Progenitor cell of endocrine pancreas (in vitro differentiated cells): Measurements from ENCODE around the gene RAB14. TPM values are rescaled to one million over a fixed set of nuclear protein-coding genes. Genes with fewer than 3 reads are reported as not detected.

ENCODE experiments used
- DNase-seq: peaks from one replicate; pipeline ENCODE4 v3.0.0; 2021; ENCODE audit warnings: low spot score; ENCODE audit not compliant: unreplicated experiment
- H3K27ac Mint-ChIP-seq: 2 replicates; pipeline ENCODE4 v1.8.0; 2021; ENCODE audit warnings: mild to moderate bottlenecking, moderate library complexity, mixed read lengths
- H3K27me3 Mint-ChIP-seq: 2 replicates; pipeline ENCODE4 v1.8.0; 2021; ENCODE audit warnings: mixed read lengths
- H3K36me3 Mint-ChIP-seq: 2 replicates; pipeline ENCODE4 v1.8.0; 2022; ENCODE audit warnings: mixed read lengths; ENCODE audit not compliant: insufficient read depth
- H3K4me1 Mint-ChIP-seq: 2 replicates; pipeline ENCODE4 v1.8.0; 2021; ENCODE audit warnings: low read depth, mixed read lengths
- H3K4me3 Mint-ChIP-seq: 2 replicates; pipeline ENCODE4 v1.8.0; 2021; ENCODE audit warnings: low read depth, mild to moderate bottlenecking, moderate library complexity, mixed read lengths
- H3K9me3 Mint-ChIP-seq: 2 replicates; pipeline ENCODE4 v1.8.0; 2021; ENCODE audit warnings: low read depth, mixed read lengths
- total RNA-seq: library from RNA; stranded (reverse); gene quantifications from 2 replicates; pipeline ENCODE4 v1.2.1, GENCODE V29; 2021
- TF ChIP-seq, protein P1 (sequence below): fragments of 200-600 bp; sonication (generic); IDR thresholded peaks from one replicate; pipeline ENCODE4 v1.5.0; 2021; ENCODE audit warnings: antibody characterized with exemption, mild to moderate bottlenecking; ENCODE audit not compliant: unreplicated experiment

RAB14 gene
- total RNA-seq, 1 donor from 2014 or later: 53.7 TPM

DNA sequence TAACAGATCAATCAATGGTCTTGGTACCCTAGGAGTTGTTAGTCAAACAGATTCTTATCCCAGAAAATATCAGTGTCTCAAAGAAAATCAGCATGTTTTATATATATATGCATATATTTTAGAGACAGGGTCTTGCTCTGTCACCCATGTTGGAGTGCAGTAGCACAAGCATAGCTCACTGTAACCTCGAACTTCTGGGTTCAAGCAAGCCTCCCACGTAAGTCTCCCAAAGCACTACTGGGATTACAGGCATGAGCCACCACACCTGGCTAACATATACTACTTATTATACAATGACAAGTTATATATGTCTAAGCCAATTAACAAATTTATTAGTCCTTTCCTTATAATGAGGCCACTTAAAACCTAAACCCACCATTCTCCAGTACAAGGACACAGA is 10.4 kb downstream of the RAB14 start:
- peaks cover 36% of the 10 kb centered on the region for H3K4me1 Mint-ChIP-seq
- TF ChIP-seq, protein P1, sequence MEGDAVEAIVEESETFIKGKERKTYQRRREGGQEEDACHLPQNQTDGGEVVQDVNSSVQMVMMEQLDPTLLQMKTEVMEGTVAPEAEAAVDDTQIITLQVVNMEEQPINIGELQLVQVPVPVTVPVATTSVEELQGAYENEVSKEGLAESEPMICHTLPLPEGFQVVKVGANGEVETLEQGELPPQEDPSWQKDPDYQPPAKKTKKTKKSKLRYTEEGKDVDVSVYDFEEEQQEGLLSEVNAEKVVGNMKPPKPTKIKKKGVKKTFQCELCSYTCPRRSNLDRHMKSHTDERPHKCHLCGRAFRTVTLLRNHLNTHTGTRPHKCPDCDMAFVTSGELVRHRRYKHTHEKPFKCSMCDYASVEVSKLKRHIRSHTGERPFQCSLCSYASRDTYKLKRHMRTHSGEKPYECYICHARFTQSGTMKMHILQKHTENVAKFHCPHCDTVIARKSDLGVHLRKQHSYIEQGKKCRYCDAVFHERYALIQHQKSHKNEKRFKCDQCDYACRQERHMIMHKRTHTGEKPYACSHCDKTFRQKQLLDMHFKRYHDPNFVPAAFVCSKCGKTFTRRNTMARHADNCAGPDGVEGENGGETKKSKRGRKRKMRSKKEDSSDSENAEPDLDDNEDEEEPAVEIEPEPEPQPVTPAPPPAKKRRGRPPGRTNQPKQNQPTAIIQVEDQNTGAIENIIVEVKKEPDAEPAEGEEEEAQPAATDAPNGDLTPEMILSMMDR: no peak
- no peak overlapping the region for H3K4me3 Mint-ChIP-seq
- no peaks in the 10 kb centered on the region for H3K27me3 Mint-ChIP-seq
- H3K27ac Mint-ChIP-seq: no peak overlapping the region
- no peaks in the 10 kb centered on the region for H3K9me3 Mint-ChIP-seq
- DNase-seq: no peak
- peaks cover 3% of the 10 kb centered on the region for H3K36me3 Mint-ChIP-seq

DNA sequence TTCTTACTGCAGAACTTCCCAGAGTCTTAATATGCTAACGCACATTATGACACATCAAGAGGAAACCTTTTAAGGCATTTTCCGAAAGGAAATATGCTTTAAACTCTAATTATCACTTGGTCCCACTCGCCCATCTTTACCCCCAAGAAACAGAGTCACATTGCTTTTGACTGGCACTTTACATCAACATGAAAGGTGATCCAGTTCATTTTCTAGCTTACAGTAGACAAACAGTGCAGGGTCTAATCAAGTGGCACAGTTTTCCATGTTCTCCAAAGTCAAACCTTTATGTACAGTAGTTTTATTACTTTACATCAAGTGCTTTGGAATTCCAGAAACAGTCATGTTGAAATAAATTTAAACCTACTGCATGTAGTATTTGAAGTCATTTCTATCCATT is 12.0 kb downstream of the RAB14 start:
- peaks cover 22% of the 10 kb centered on the region for H3K4me1 Mint-ChIP-seq
- DNase-seq: no peak
- H3K4me3 Mint-ChIP-seq: no peak overlapping the region
- peaks cover 4% of the 10 kb centered on the region for H3K36me3 Mint-ChIP-seq
- peak overlapping the region; percentile 71 for H3K27ac Mint-ChIP-seq
- H3K27me3 Mint-ChIP-seq: no peaks in the 10 kb centered on the region
- TF ChIP-seq, protein P1: no peak
- no peaks in the 10 kb centered on the region for H3K9me3 Mint-ChIP-seq

DNA sequence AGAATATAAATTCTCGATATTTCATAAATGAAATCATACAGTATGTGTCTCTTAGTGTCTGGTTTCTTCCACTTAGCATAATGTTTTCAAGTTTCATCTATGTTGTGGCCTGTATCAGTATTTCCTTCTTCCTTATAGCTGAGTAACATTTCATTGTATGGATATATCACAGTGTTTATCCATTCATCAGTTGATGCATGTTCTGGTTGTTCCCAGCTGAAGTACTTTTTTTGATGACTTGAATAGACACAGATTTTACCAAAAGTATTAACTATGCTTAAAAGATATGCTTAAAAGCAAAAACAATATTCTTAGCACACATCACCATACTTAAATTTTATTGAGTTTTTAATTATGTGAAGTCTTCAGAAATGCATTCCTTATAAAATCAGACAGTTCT is 12.7 kb downstream of the RAB14 start:
- no peaks in the 10 kb centered on the region for H3K9me3 Mint-ChIP-seq
- no peak for DNase-seq
- H3K36me3 Mint-ChIP-seq: peaks cover 4% of the 10 kb centered on the region
- H3K27me3 Mint-ChIP-seq: no peaks in the 10 kb centered on the region
- H3K4me1 Mint-ChIP-seq: peaks cover 25% of the 10 kb centered on the region
- H3K4me3 Mint-ChIP-seq: no peak overlapping the region
- TF ChIP-seq, protein P1: no peak
- peak overlapping the region; percentile 31 for H3K27ac Mint-ChIP-seq

DNA sequence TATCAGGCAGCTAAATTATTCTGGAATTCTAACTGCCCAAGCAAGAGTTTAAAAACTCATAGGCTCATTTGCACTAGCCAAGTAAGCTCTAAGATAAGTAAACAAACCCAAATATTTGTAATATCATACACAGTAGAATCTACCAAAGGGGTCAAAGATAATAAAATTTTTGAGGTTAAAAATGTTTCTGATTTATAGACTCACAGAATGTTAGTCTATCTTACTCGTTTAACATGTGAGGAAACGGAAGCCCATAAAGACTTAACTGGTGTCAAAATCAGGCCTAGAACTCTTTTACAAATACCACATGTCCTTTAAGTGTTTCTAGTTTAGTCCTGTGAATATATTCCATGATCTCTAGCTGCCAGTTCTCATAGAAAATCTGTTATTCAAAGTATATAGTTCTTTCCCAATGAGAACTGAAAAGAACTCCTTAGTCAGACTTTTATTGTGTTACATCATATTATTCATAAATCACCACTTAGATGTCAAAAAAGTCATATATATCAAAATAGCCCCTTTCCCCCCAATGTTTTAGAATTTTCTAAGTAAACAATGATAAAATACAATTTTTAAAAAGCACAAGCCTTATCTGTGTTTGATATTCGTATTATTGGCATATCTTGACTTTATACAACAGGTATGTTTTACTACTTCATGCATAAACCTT is 13.9 kb downstream of the RAB14 start:
- DNase-seq: no peak
- Mint-ChIP-seq H3K9me3 (no peaks in the 10 kb centered on the region), H3K4me3 (no peak overlapping the region), H3K36me3 (peaks cover 8% of the 10 kb centered on the region), H3K27ac (no peak overlapping the region), H3K4me1 (peaks cover 31% of the 10 kb centered on the region), H3K27me3 (no peaks in the 10 kb centered on the region)
- TF ChIP-seq, protein P1: no peak

DNA sequence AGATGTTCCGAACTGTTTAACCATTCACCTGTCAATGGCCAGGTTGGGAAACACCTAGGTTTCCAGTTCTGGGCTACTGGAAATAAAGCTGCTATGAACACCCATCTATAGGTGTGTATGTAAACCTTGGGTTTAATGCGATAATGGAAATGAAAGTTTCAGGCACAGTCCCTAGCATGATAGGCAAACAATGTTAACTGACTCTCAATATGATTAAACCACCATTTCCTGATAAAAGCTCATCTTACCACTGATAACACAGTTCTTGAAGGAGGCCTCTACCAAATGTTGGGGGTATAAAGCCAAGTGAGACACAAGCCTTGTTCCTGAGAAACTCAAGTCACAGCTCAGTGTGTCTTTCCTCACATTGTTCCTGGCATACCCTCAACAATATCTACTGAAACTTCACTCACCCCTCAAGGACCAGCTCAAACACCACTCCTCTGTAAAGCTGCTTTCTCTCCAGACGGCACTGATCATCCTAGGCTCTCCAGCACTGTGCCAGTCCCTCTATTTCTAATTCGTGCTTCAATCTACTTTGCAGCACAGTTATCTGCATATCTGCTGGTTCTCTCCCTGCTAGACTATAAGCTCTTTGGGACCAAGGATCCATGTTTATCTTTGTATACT is 15.8 kb downstream of the RAB14 start:
- Mint-ChIP-seq H3K27me3 (no peaks in the 10 kb centered on the region), H3K9me3 (no peaks in the 10 kb centered on the region), H3K4me3 (no peak overlapping the region), H3K27ac (no peak overlapping the region), H3K4me1 (peaks cover 33% of the 10 kb centered on the region), H3K36me3 (peaks cover 15% of the 10 kb centered on the region)
- no peak for DNase-seq
- TF ChIP-seq, protein P1: no peak
